Chondrocyte (in vitro differentiated cells): Measurements from ENCODE around the gene SLC35F1. TPM values are rescaled to one million over a fixed set of nuclear protein-coding genes. Genes with fewer than 3 reads are reported as not detected.

Experiments
- DNase-seq: peaks from one replicate; pipeline ENCODE4 v3.0.0; 2021; ENCODE audit warnings: mixed read lengths, low spot score
- H3K27ac Mint-ChIP-seq: one replicate; pipeline ENCODE4 v1.8.0; 2021; ENCODE audit warnings: mild to moderate bottlenecking, moderate library complexity, mixed read lengths; ENCODE audit not compliant: unreplicated experiment
- H3K27me3 Mint-ChIP-seq: 2 replicates; pipeline ENCODE4 v1.8.0; 2021; ENCODE audit warnings: low read depth, mixed read lengths
- H3K36me3 Mint-ChIP-seq: 2 replicates; pipeline ENCODE4 v1.8.0; 2021; ENCODE audit warnings: low read depth, mixed read lengths
- H3K4me1 Mint-ChIP-seq: 2 replicates; pipeline ENCODE4 v1.8.0; 2021; ENCODE audit warnings: low read depth, mild to moderate bottlenecking, mixed read lengths
- H3K4me3 Mint-ChIP-seq: one replicate; pipeline ENCODE4 v1.8.0; 2021; ENCODE audit warnings: mild to moderate bottlenecking, moderate library complexity, mixed read lengths; ENCODE audit not compliant: unreplicated experiment
- H3K9me3 Mint-ChIP-seq: 2 replicates; pipeline ENCODE4 v1.8.0; 2021; ENCODE audit warnings: low read depth, mixed read lengths
- total RNA-seq: library from RNA; stranded (reverse); gene quantifications from 3 replicates; pipeline ENCODE4 v1.2.1, GENCODE V29; 2021
- TF ChIP-seq, protein P1 (sequence below): fragments of 200-600 bp; sonication (generic); IDR thresholded peaks from 2 replicates; pipeline ENCODE4 v1.5.0; 2021; ENCODE audit warnings: antibody characterized with exemption, mild to moderate bottlenecking, moderate library complexity

SLC35F1 gene
- total RNA-seq, 1 donor from 2014 or later = not detected

DNA sequence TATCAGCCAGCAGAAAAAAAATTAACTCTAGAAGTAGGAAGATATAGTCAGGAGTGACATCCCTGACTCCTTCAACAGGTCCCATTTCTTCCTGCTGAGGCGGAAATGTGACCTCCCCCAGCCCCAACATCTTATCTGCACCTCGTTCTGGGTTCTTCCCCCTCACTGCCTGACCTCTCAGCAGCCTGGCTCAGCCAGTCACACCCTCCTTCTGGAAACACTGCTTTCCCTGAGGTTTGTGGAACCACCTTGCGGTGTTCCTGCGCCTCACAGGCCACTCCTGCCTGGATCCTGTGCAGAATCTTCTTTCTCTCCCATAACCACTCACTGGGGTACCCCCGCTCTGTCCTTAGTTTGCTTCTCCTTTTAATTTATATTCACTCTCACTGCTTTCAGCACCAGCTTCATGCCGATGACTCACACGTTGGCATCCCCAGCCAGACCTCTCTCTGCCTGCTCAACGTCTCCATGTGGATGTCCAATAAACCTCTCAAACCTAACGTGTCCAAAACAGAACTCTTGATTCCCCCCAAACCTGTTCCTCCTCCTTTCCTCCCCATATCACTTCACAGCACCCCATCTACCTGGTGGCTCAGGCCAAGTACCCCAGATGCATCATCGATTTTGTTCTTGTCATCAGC lies 418.3 kb downstream of the SLC35F1 start:
- Mint-ChIP-seq H3K36me3 (peaks cover 4% of the 10 kb centered on the region), H3K4me3 (no peak overlapping the region), H3K27me3 (no peaks in the 10 kb centered on the region), H3K4me1 (peaks cover 10% of the 10 kb centered on the region), H3K9me3 (peaks cover 12% of the 10 kb centered on the region), H3K27ac (no peak overlapping the region)
- TF ChIP-seq, protein P1, sequence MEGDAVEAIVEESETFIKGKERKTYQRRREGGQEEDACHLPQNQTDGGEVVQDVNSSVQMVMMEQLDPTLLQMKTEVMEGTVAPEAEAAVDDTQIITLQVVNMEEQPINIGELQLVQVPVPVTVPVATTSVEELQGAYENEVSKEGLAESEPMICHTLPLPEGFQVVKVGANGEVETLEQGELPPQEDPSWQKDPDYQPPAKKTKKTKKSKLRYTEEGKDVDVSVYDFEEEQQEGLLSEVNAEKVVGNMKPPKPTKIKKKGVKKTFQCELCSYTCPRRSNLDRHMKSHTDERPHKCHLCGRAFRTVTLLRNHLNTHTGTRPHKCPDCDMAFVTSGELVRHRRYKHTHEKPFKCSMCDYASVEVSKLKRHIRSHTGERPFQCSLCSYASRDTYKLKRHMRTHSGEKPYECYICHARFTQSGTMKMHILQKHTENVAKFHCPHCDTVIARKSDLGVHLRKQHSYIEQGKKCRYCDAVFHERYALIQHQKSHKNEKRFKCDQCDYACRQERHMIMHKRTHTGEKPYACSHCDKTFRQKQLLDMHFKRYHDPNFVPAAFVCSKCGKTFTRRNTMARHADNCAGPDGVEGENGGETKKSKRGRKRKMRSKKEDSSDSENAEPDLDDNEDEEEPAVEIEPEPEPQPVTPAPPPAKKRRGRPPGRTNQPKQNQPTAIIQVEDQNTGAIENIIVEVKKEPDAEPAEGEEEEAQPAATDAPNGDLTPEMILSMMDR = no peak
- DNase-seq = no peak

DNA sequence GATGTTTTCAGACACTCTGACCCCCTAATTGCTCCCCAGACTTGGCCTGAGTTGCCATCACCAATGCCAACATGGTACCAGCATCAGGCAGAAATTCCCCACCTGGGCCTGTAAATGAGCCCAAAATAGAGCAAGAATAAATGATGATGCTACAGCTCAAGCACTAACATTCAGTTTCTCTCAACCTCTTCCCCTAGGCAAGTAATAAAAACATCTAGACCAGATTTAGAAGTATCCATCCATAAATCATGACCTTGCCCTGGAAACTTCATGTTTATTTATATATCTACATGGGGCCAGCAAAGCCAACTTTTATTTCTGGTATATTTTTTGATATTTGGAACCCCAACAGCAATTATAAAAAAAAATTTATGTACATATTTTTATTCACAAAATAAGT lies 419.6 kb downstream of the SLC35F1 start:
- TF ChIP-seq, protein P1 = no peak
- H3K36me3 Mint-ChIP-seq = peaks cover 4% of the 10 kb centered on the region
- DNase-seq = no peak
- H3K9me3 Mint-ChIP-seq = peaks cover 12% of the 10 kb centered on the region
- H3K27me3 Mint-ChIP-seq = no peaks in the 10 kb centered on the region
- no peak overlapping the region for H3K4me3 Mint-ChIP-seq
- no peak overlapping the region for H3K27ac Mint-ChIP-seq
- H3K4me1 Mint-ChIP-seq = peaks cover 8% of the 10 kb centered on the region

DNA sequence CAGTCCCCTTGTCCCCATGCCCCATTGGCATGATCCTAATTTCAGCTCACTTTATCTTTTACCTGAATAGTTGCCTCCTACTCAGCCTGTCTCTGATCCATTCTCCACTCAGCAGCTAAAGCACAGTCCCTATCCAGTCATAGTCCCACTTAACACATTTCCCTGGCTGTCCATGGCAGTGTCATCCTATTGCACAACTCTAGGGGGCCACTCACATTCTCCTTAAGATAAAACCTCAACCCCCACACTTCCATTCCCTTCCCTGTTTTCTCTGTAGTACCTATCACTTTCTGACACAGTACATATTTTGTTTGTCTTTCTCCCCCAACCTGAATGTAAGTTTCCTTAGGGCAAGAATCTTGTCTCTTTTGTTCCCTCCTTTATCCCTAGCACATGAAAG lies 420.2 kb downstream of the SLC35F1 start:
- no peak overlapping the region for H3K27ac Mint-ChIP-seq
- peaks cover 4% of the 10 kb centered on the region for H3K36me3 Mint-ChIP-seq
- TF ChIP-seq, protein P1 = no peak
- no peaks in the 10 kb centered on the region for H3K27me3 Mint-ChIP-seq
- peaks cover 12% of the 10 kb centered on the region for H3K9me3 Mint-ChIP-seq
- H3K4me3 Mint-ChIP-seq = no peak overlapping the region
- peaks cover 8% of the 10 kb centered on the region for H3K4me1 Mint-ChIP-seq
- DNase-seq = no peak

DNA sequence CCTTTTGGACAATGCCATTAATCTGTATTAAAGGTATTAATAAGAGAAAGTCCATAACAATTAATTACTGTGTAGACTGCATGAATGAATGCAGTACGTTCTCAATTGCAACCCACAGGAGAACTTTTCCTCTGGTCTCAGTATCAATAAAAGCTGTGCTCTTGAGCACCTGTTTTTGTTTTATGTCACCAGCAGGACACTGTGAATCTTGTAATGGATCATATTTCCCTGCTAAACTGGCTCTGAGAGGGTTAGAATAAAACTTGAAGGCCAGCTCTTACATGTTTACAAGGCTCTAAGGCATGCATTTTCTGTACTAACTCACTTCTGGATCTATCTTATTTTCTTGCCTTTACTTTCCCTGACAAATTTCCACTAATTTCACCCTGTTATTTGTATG lies 426.7 kb downstream of the SLC35F1 start:
- H3K4me1 Mint-ChIP-seq = no peaks in the 10 kb centered on the region
- no peak overlapping the region for H3K27ac Mint-ChIP-seq
- H3K36me3 Mint-ChIP-seq = peaks cover 2% of the 10 kb centered on the region
- no peak overlapping the region for H3K4me3 Mint-ChIP-seq
- H3K9me3 Mint-ChIP-seq = peaks cover 12% of the 10 kb centered on the region
- no peak for DNase-seq
- no peaks in the 10 kb centered on the region for H3K27me3 Mint-ChIP-seq
- TF ChIP-seq, protein P1 = no peak

DNA sequence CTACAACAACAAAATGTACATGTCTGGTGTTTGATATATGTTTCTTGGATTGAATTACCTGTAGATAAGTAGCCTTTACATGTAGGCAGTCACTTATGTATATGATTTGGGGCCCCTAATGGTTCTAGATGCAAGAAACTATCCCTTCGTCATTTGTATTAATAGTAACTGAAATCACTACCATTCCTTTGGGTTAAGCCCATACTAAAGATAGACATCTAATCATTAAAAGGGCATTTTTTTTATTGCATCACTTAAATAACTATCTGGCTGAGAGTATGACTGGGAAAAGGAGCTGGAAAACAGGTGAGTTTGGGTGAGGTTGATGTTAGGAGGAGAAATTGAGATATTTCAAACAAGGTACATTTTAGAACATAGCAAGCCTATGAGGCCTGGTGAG lies 427.6 kb downstream of the SLC35F1 start:
- TF ChIP-seq, protein P1 = no peak
- peaks cover 4% of the 10 kb centered on the region for H3K27me3 Mint-ChIP-seq
- no peak for DNase-seq
- H3K9me3 Mint-ChIP-seq = peaks cover 16% of the 10 kb centered on the region
- peaks cover 5% of the 10 kb centered on the region for H3K36me3 Mint-ChIP-seq
- H3K27ac Mint-ChIP-seq = no peak overlapping the region
- no peaks in the 10 kb centered on the region for H3K4me1 Mint-ChIP-seq
- no peak overlapping the region for H3K4me3 Mint-ChIP-seq
